Right renal cortex interstitium (tissue), 3 donors: ENCODE data around the gene FMO4. TPM values are rescaled to one million over a fixed set of nuclear protein-coding genes. Genes with fewer than 3 reads are reported as not detected.
"Not testable (repeated sequence)": the region's sequence is repeated elsewhere in the genome, so short reads cannot be mapped to it uniquely, and the experiment has no call there.

Source experiments
- DNase-seq, 3 donors: peaks; one replicate each; pipeline ENCODE4 v3.0.0-alpha.2; 2013; ENCODE audit warnings: low read depth in 3 of 3, low spot score in 2 of 3
- polyA plus RNA-seq, 3 donors: library from polyadenylated mRNA; unstranded; fragments of 120-200 nt; gene quantifications; one replicate each; pipeline ENCODE4 v1.2.1, GENCODE V29; 2013; ENCODE audit not compliant: insufficient read length in 3 of 3

FMO4 gene
- polyA plus RNA-seq, 3 donors, result 14.7 to 17.0 (median 15.2) TPM

DNA sequence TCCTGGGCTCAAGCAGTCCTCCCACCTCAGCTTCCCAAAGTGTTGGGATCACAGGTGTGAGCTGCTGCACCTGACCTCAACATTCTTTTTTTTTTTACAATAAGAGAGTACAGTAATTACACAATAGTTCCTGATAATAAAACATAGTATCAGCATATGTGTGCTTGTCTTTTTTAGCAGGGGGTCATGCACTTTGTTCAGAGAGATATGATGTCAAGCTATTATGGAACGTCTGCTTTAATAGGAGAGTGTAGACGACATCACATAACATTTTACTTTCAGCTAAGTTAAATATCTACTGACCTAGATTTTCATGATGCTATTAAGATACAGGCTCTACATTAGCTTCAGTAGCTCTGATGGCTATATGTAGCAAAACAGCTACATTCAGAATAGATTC, 70.5 kb downstream of the FMO4 start:
- DNase-seq, result no peak

- DNase-seq, result no peak
Measured at GRCh38 chr1:171389171-171389570, 75.2 kb downstream of the FMO4 start.

GRCh38 chr1:171390740-171391139, 76.8 kb downstream of the FMO4 start:
- DNase-seq, result not testable (repeated sequence)

Other genes starting within 250 kb of the FMO4 start
- gene FMO3, start 223.3 kb upstream of the FMO4 start, polyA plus RNA-seq, result under 1 TPM in 2 of 3 donors, not detected in 1; 0.12 to 0.28 TPM
- 1 to 10 TPM; 1.1 to 2.4 (median 1.7) TPM for gene FMO2, start 128.9 kb upstream of the FMO4 start, polyA plus RNA-seq
- 100 to 1,000 TPM; 134 to 236 (median 214) TPM for gene FMO1, start 65.7 kb upstream of the FMO4 start, polyA plus RNA-seq
- gene PRRC2C, start 171.3 kb downstream of the FMO4 start, polyA plus RNA-seq, result 100 to 1,000 TPM; 121 to 139 (median 123) TPM